ENCODE results near the gene GNAT1. TPM values are rescaled to one million over a fixed set of nuclear protein-coding genes. Genes with fewer than 3 reads are reported as not detected.

GNAT1 gene
- total RNA-seq, 1 experiment from 2014 or later: not detected

- CTCF ChIA-PET: interaction anchor here (0.5 kb wide), 1 partner anchor 41 kb away, joined by 7 read pairs; no protein-coding TSS in a partner anchor
- H3K4me1 ChIP-seq (replicated peaks; ENCODE audit: insufficient read depth): no peaks in the 10 kb centered on the region
- intact Hi-C loops (cut with micrococcal nuclease; ENCODE audit: unreplicated experiment): loop anchor here (1.0 kb wide), 1 partner anchor 35 kb away; no protein-coding TSS in a partner anchor
- no TSS peak for BruUV-seq (replicated peaks)
- no peak overlapping the region for H2AFZ ChIP-seq
- no peaks in the 10 kb centered on the region for H3K9me2 ChIP-seq (ENCODE audit: insufficient read depth)
- no peaks in the 10 kb centered on the region for H3K9me3 ChIP-seq (ENCODE audit: insufficient read depth, low read depth)
- H3K4me2 ChIP-seq: peak overlapping the region; percentile 75
- no peak for DNase-seq
- H3F3A ChIP-seq (ENCODE audit: insufficient read depth, low read depth): no peaks in the 10 kb centered on the region
- H3K36me3 ChIP-seq (ENCODE audit: low read depth): no peaks in the 10 kb centered on the region
- H3K27ac ChIP-seq: no peak overlapping the region
- H3K79me2 ChIP-seq (ENCODE audit: low read depth): no peaks in the 10 kb centered on the region
- TF ChIP-seq, protein P1, sequence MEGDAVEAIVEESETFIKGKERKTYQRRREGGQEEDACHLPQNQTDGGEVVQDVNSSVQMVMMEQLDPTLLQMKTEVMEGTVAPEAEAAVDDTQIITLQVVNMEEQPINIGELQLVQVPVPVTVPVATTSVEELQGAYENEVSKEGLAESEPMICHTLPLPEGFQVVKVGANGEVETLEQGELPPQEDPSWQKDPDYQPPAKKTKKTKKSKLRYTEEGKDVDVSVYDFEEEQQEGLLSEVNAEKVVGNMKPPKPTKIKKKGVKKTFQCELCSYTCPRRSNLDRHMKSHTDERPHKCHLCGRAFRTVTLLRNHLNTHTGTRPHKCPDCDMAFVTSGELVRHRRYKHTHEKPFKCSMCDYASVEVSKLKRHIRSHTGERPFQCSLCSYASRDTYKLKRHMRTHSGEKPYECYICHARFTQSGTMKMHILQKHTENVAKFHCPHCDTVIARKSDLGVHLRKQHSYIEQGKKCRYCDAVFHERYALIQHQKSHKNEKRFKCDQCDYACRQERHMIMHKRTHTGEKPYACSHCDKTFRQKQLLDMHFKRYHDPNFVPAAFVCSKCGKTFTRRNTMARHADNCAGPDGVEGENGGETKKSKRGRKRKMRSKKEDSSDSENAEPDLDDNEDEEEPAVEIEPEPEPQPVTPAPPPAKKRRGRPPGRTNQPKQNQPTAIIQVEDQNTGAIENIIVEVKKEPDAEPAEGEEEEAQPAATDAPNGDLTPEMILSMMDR (conservative IDR thresholded peaks at IDR 0.05): no peak
- TF ChIP-seq EZH2 (IDR thresholded peaks at IDR 0.05; ENCODE audit: low read depth): no peak
- H4K20me1 ChIP-seq (ENCODE audit: insufficient read depth): no peaks in the 10 kb centered on the region
- H3K27me3 ChIP-seq (ENCODE audit: insufficient read depth, low read depth): no peaks in the 10 kb centered on the region
- H3K4me3 ChIP-seq: peak overlapping the region; percentile 51
- POLR2A ChIA-PET (ENCODE audit: unreplicated experiment): no interaction called here
Measured at GRCh38 chr3:50154476-50154839, 37.0 kb upstream of the GNAT1 start.

DNA sequence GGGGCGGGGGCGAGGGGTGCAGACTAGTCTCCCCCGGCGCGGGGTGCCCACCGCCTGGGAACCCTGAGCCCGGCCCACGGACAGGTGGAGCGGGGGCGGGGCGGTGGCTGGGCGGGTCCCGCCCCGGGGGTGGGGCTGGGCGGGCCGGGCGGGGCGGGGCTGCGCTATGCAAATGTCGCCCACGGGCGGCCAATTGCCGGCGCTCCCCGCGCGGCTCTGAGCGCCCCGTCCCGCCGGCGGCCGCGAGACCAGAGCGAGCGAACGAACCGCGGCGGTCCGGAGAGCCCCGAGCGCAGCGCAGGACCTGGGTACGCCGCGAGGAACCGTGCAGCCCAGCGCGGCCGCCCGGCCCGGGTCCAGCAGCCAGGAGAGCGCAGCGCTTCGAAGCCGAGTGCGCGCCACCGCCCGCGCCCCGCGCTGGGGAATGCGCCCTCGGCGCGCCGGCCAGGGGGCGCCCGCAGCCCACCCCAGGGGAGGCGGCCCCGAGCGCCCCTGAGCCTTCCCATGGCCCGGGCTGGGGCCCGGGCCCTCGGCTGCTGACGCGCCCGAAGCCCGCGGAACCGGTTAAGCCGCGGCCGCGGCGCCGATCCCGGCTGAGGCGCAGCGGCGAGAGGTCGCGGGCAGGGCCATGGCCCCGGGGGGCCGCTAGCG, 36.4 kb upstream of the GNAT1 start, which contains the start of gene SEMA3F:
SEMA3F (plus strand) TSS at position 485 of the 651 bp plus-strand sequence. CDS start 4,299 bp downstream, outside the sequence.
- BruUV-seq (replicated peaks): no TSS peak
- no peaks in the 10 kb centered on the region for H4K20me1 ChIP-seq (ENCODE audit: insufficient read depth)
- H3K36me3 ChIP-seq (ENCODE audit: low read depth): no peaks in the 10 kb centered on the region
- no peak within 1 kb of the TSS for H2AFZ ChIP-seq
- no peaks in the 10 kb centered on the region for H3K9me2 ChIP-seq (ENCODE audit: insufficient read depth)
- peak; percentile 50 to 77 for DNase-seq
- H3K9me3 ChIP-seq (ENCODE audit: insufficient read depth, low read depth): no peaks in the 10 kb centered on the region
- H3K4me2 ChIP-seq: peak within 1 kb of the TSS; percentile 75
- H3K4me1 ChIP-seq (replicated peaks; ENCODE audit: insufficient read depth): no peaks in the 10 kb centered on the region
- peak within 1 kb of the TSS; percentile 52 for H3K4me3 ChIP-seq
- TF ChIP-seq EZH2 (IDR thresholded peaks at IDR 0.05; ENCODE audit: low read depth): no peak
- TF ChIP-seq, protein P1 (conservative IDR thresholded peaks at IDR 0.05): no peak
- CTCF ChIA-PET: interaction anchor here (0.5 kb wide), 1 partner anchor 40 kb away, joined by 7 read pairs; no protein-coding TSS in a partner anchor
- no peaks in the 10 kb centered on the region for H3K79me2 ChIP-seq (ENCODE audit: low read depth)
- POLR2A ChIA-PET (ENCODE audit: unreplicated experiment): no interaction called here
- no peak within 1 kb of the TSS for H3K27ac ChIP-seq
- H3F3A ChIP-seq (ENCODE audit: insufficient read depth, low read depth): no peaks in the 10 kb centered on the region
- intact Hi-C loops (cut with micrococcal nuclease; ENCODE audit: unreplicated experiment): loop anchor here (1.0 kb wide), 4 partner anchors 12 to 34 kb away; no protein-coding TSS in a partner anchor
- no peaks in the 10 kb centered on the region for H3K27me3 ChIP-seq (ENCODE audit: insufficient read depth, low read depth)

GRCh38 chr3:50155491-50155878, 35.9 kb upstream of the GNAT1 start:
- Histone ChIP-seq H3K27me3 (ENCODE audit: insufficient read depth, low read depth) (no peaks in the 10 kb centered on the region), H3K4me1 (replicated peaks; ENCODE audit: insufficient read depth) (no peaks in the 10 kb centered on the region), H3K9me2 (ENCODE audit: insufficient read depth) (no peaks in the 10 kb centered on the region), H3K4me3 (peak overlapping the region; percentile 52; the same call in 1 of the 2 replicates), H3F3A (ENCODE audit: insufficient read depth, low read depth) (no peaks in the 10 kb centered on the region), H3K4me2 (peak overlapping the region; percentile 72), H3K36me3 (ENCODE audit: low read depth) (no peaks in the 10 kb centered on the region), H3K9me3 (ENCODE audit: insufficient read depth, low read depth) (no peaks in the 10 kb centered on the region), H4K20me1 (ENCODE audit: insufficient read depth) (no peaks in the 10 kb centered on the region), H2AFZ (no peak overlapping the region), H3K79me2 (ENCODE audit: low read depth) (no peaks in the 10 kb centered on the region), H3K27ac (no peak overlapping the region)
- no peak for TF ChIP-seq EZH2 (IDR thresholded peaks at IDR 0.05; ENCODE audit: low read depth)
- TF ChIP-seq, protein P1 (conservative IDR thresholded peaks at IDR 0.05): no peak
- CTCF ChIA-PET: no interaction called here
- POLR2A ChIA-PET (ENCODE audit: unreplicated experiment): no interaction called here
- DNase-seq: no peak
- no TSS peak for BruUV-seq (replicated peaks)
- intact Hi-C loops (cut with micrococcal nuclease; ENCODE audit: unreplicated experiment): loop anchor here (1.0 kb wide), 3 partner anchors 12 to 34 kb away; no protein-coding TSS in a partner anchor
